Measurements from ENCODE around the gene ANKRD11.

DNA sequence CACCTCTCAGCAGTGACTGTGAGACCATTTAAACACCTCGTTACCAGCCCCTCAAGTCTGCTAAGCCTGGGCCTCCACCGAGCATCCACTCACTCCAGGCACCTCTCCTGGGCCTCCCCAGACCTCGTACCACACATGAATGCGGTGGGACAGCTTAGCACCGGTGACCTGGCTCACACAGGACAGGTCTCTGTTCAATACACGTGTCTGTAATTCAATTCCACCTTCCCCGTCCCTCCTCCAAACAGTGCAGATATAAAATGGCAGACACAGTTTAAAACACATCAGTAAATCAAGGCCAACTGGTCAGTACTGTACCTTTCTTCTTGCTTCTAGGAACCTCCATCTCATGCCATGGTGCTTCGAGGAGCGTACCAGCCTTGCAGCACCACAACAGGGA lies 199.0 kb downstream of the ANKRD11 start:
- TF ChIP-seq POLR2A (IDR thresholded peaks at IDR 0.05; ENCODE audit: low read length) (no peak), GATA1 (IDR thresholded peaks at IDR 0.05; ENCODE audit: low read depth, low read length) (no peak)
